Spinal cord (tissue), 10 donors: Measurements from ENCODE around the gene RGS19. TPM values are rescaled to one million over a fixed set of nuclear protein-coding genes. Genes with fewer than 3 reads are reported as not detected.

Experiments used
- DNase-seq, 6 donors: peaks; one replicate each; pipeline versions ENCODE4 v3.0.0 to v3.0.0-alpha.2; 2013 to 2015; ENCODE audit warnings: low spot score in 6 of 6, low read depth in 4 of 6
- H3K27ac ChIP-seq: one replicate; pipeline ENCODE4 v1.5.1; 2013; ENCODE audit warnings: low read depth, low read length, control low read depth
- H3K27me3 ChIP-seq: one replicate; pipeline ENCODE4 v1.6.1; 2013; ENCODE audit warnings: low read length; ENCODE audit not compliant: control insufficient read depth, insufficient read depth
- H3K36me3 ChIP-seq: one replicate; pipeline ENCODE4 v1.6.1; 2013; ENCODE audit warnings: low read length; ENCODE audit not compliant: control insufficient read depth, insufficient read depth
- H3K4me1 ChIP-seq: one replicate; pipeline ENCODE4 v1.6.1; 2013; ENCODE audit warnings: low read length; ENCODE audit not compliant: control insufficient read depth, insufficient read depth
- H3K4me3 ChIP-seq: one replicate; pipeline ENCODE4 v1.5.1; 2013; ENCODE audit warnings: low read depth, low read length, control low read depth
- H3K9me3 ChIP-seq: one replicate; pipeline ENCODE4 v1.6.1; 2013; ENCODE audit warnings: low read length; ENCODE audit not compliant: control insufficient read depth, insufficient read depth
- WGBS: methylation state at CpG from one replicate; pipeline ENCODE4 v1.1.5; 2013; ENCODE audit warnings: missing lambda C conversion rate; ENCODE audit not compliant: insufficient coverage; 5-methylcytosine and 5-hydroxymethylcytosine counted together
- polyA plus RNA-seq, 2 donors: library from polyadenylated mRNA; unstranded; fragments of 120-200 nt; gene quantifications; one replicate each; pipeline ENCODE4 v1.2.1, GENCODE V29; 2013; ENCODE audit not compliant: insufficient read length in 2 of 2
- total RNA-seq, 2 donors: library from RNA; depleted of rRNA in 1 of 2; stranded (reverse); fragments of 120-200 nt in 1 of 2; fragments of >200 nt in 1 of 2; gene quantifications; one replicate each; pipeline versions ENCODE4 v1.2.3 to v1.2.4, GENCODE V29; 2013 to 2014
- donor health status: healthy.

RGS19 gene
- total and polyA plus RNA-seq, 4 donors: 10.7 to 21.5 (median 17.4) TPM

GRCh38 chr20:64038224-64038564 is 41.1 kb downstream of the RGS19 start:
- Histone ChIP-seq H3K27me3 (peaks cover 62% of the 10 kb centered on the region), H3K27ac (no peak overlapping the region), H3K4me3 (no peak overlapping the region), H3K36me3 (peaks cover 38% of the 10 kb centered on the region), H3K9me3 (no peaks in the 10 kb centered on the region), H3K4me1 (peaks cover 46% of the 10 kb centered on the region)
- WGBS: under 1% methylated on average over 27 of the region's 30 CpGs
- DNase-seq: no peak

- WGBS: 8% methylated on average over 33 of the region's 36 CpGs
- Histone ChIP-seq H3K27me3 (peaks cover 60% of the 10 kb centered on the region), H3K4me3 (no peak overlapping the region), H3K27ac (no peak overlapping the region), H3K9me3 (no peaks in the 10 kb centered on the region), H3K36me3 (peaks cover 43% of the 10 kb centered on the region), H3K4me1 (peaks cover 46% of the 10 kb centered on the region)
- no peak for DNase-seq
Observed at GRCh38 chr20:64037498-64038213, 41.7 kb downstream of the RGS19 start.

GRCh38 chr20:64037199-64037497 is 42.2 kb downstream of the RGS19 start:
- no peak overlapping the region for H3K4me3 ChIP-seq
- peaks cover 49% of the 10 kb centered on the region for H3K36me3 ChIP-seq
- H3K27ac ChIP-seq: no peak overlapping the region
- DNase-seq: no peak
- 90% methylated on average over 2 of the region's 3 CpGs for WGBS
- H3K9me3 ChIP-seq: no peaks in the 10 kb centered on the region
- H3K4me1 ChIP-seq: peaks cover 42% of the 10 kb centered on the region
- peaks cover 56% of the 10 kb centered on the region for H3K27me3 ChIP-seq

- H3K27ac ChIP-seq: no peak overlapping the region
- DNase-seq: no peak
- 62% methylated on average over 14 of the region's 17 CpGs for WGBS
- peaks cover 37% of the 10 kb centered on the region for H3K4me1 ChIP-seq
- no peaks in the 10 kb centered on the region for H3K9me3 ChIP-seq
- peaks cover 50% of the 10 kb centered on the region for H3K27me3 ChIP-seq
- no peak overlapping the region for H3K4me3 ChIP-seq
- H3K36me3 ChIP-seq: peaks cover 54% of the 10 kb centered on the region
Observed at GRCh38 chr20:64036346-64037198, 42.7 kb downstream of the RGS19 start.

GRCh38 chr20:64035933-64036345 is 43.4 kb downstream of the RGS19 start, which contains the start of gene C20orf204:
TSS of gene C20orf204 (plus strand) at chr20:64036182. CDS start at chr20:64036324, 142 bp downstream.
- 77% methylated on average over 8 of the region's 10 CpGs for WGBS
- DNase-seq: no peak
- Histone ChIP-seq H3K27ac (no peak within 1 kb of the TSS), H3K27me3 (peaks cover 44% of the 10 kb centered on the region), H3K4me3 (no peak within 1 kb of the TSS), H3K36me3 (peaks cover 61% of the 10 kb centered on the region), H3K9me3 (no peaks in the 10 kb centered on the region), H3K4me1 (peaks cover 36% of the 10 kb centered on the region)

- H3K9me3 ChIP-seq: no peaks in the 10 kb centered on the region
- WGBS: 72% methylated on average over 15 of the region's 17 CpGs
- no peak overlapping the region for H3K27ac ChIP-seq
- H3K4me1 ChIP-seq: peaks cover 34% of the 10 kb centered on the region
- peaks cover 67% of the 10 kb centered on the region for H3K36me3 ChIP-seq
- no peak for DNase-seq
- H3K27me3 ChIP-seq: peaks cover 37% of the 10 kb centered on the region
- H3K4me3 ChIP-seq: no peak overlapping the region
Observed at GRCh38 chr20:64035066-64035932, 44.0 kb downstream of the RGS19 start.

GRCh38 chr20:64033981-64034493 is 45.3 kb downstream of the RGS19 start:
- H3K36me3 ChIP-seq: peaks cover 80% of the 10 kb centered on the region
- DNase-seq: no peak

GRCh38 chr20:64032706-64033624 is 46.4 kb downstream of the RGS19 start:
- H3K36me3 ChIP-seq: peaks cover 89% of the 10 kb centered on the region
- H3K9me3 ChIP-seq: no peaks in the 10 kb centered on the region
- peaks cover 16% of the 10 kb centered on the region for H3K27me3 ChIP-seq
- no peak overlapping the region for H3K27ac ChIP-seq
- 92% methylated on average over 31 of the region's 31 CpGs for WGBS
- H3K4me1 ChIP-seq: peaks cover 19% of the 10 kb centered on the region
- no peak overlapping the region for H3K4me3 ChIP-seq
- no peak for DNase-seq

More at GRCh38 chr20:64033981-64034493, 45.3 kb downstream of the RGS19 start:
- peaks cover 21% of the 10 kb centered on the region for H3K4me1 ChIP-seq
- peaks cover 25% of the 10 kb centered on the region for H3K27me3 ChIP-seq
- H3K9me3 ChIP-seq: no peaks in the 10 kb centered on the region
- no peak overlapping the region for H3K4me3 ChIP-seq
- 90% methylated on average over 11 of the region's 11 CpGs for WGBS
- H3K27ac ChIP-seq: no peak overlapping the region
